T-cell (primary cell): ENCODE measurements around the gene S100A3. TPM values are rescaled to one million over a fixed set of nuclear protein-coding genes. Genes with fewer than 3 reads are reported as not detected.
A peak's percentile ranks its signal among the peaks of the same experiment; 100 is the strongest.

Experiments
- ATAC-seq, 4 experiments: fragments of 200-7000 bp in 3 of 4; fragments of 150-1000 bp in 1 of 4; cut with Tn5 transposase; replicated peaks in 1 of 4; 1 replicate in 3 of 4; 2 replicates in 1 of 4; pipeline ENCODE4 v1.10.0; 2021; ENCODE audit warnings: moderate library complexity in 3 of 4, mild to moderate bottlenecking in 2 of 4, moderate number of reproducible peaks in 1 of 4
- CTCF ChIA-PET, 2 donors: fragments of 300-600 bp; sonication (Branson Sonifier 250); formaldehyde crosslinking; loops; one replicate each; lab custom pipeline; 2022; ENCODE audit warnings: antibody characterized with exemption in 2 of 2; lab: Charles Lee
- POLR2A ChIA-PET, 2 donors: fragments of 300-600 bp; sonication (Branson Sonifier 250); formaldehyde crosslinking; loops; one replicate each; lab custom pipeline; 2022; ENCODE audit warnings: antibody characterized with exemption in 2 of 2; lab: Charles Lee
- DNase-seq, 35 experiments: peaks; one replicate each; pipeline versions ENCODE4 v3.0.0 to v3.0.0-alpha.2; 2013 to 2023
- H3K27ac ChIP-seq: one replicate; pipeline ENCODE4 v1.5.1; 2013; ENCODE audit warnings: low read length
- H3K27me3 ChIP-seq, 2 experiments: replicated peaks in 1 of 2; 1 replicate in 1 of 2; 2 replicates in 1 of 2; pipeline versions ENCODE4 v1.6.1 to v1.7.0; 2013; ENCODE audit warnings: low read length in 1 of 2, mixed read lengths in 1 of 2; ENCODE audit not compliant: control insufficient read depth in 2 of 2, insufficient read depth in 2 of 2; ENCODE audit errors: extremely low read depth in 1 of 2
- H3K36me3 ChIP-seq, 2 donors: 1 replicate in 1 of 2; 2 replicates in 1 of 2; pipeline versions ENCODE4 v1.6.1 to v1.7.0; 2013; ENCODE audit warnings: low read length in 1 of 2; ENCODE audit not compliant: control insufficient read depth in 2 of 2, insufficient read depth in 1 of 2; ENCODE audit errors: extremely low read depth in 1 of 2
- H3K4me1 ChIP-seq, 2 experiments: 1 replicate in 1 of 2; 2 replicates in 1 of 2; pipeline versions ENCODE4 v1.6.1 to v1.7.0; 2013; ENCODE audit warnings: low read length in 2 of 2, mixed read lengths in 1 of 2; ENCODE audit not compliant: insufficient read depth in 2 of 2, control insufficient read depth in 1 of 2; ENCODE audit errors: extremely low read depth in 1 of 2
- H3K4me3 ChIP-seq, 2 donors: 1 replicate in 1 of 2; 2 replicates in 1 of 2; pipeline versions ENCODE4 v1.5.1 to v1.7.0; 2013; ENCODE audit warnings: mild to moderate bottlenecking in 2 of 2, low read length in 1 of 2, moderate library complexity in 1 of 2; ENCODE audit not compliant: control insufficient read depth in 1 of 2; ENCODE audit errors: extremely low read depth in 1 of 2
- H3K9me3 ChIP-seq: 2 replicates; pipeline ENCODE4 v1.7.0; 2013
- H3K27ac Mint-ChIP-seq, 2 donors: one replicate each; pipeline ENCODE4 v1.8.0; 2020 to 2021; ENCODE audit warnings: mild to moderate bottlenecking in 2 of 2, mixed read lengths in 2 of 2
- H3K27me3 Mint-ChIP-seq, 2 donors: one replicate each; pipeline ENCODE4 v1.8.0; 2021 to 2022; ENCODE audit warnings: mixed read lengths in 2 of 2
- H3K36me3 Mint-ChIP-seq: one replicate; pipeline ENCODE4 v1.8.0; 2021; ENCODE audit warnings: mixed read lengths
- H3K4me1 Mint-ChIP-seq, 3 donors: one replicate each; pipeline ENCODE4 v1.8.0; 2020 to 2022; ENCODE audit warnings: mixed read lengths in 3 of 3, mild to moderate bottlenecking in 1 of 3
- H3K4me3 Mint-ChIP-seq, 3 donors: one replicate each; pipeline ENCODE4 v1.8.0; 2020 to 2022; ENCODE audit warnings: mild to moderate bottlenecking in 3 of 3, mixed read lengths in 3 of 3, moderate library complexity in 3 of 3
- H3K9me3 Mint-ChIP-seq, 3 donors: one replicate each; pipeline ENCODE4 v1.8.0; 2020 to 2022; ENCODE audit warnings: mixed read lengths in 3 of 3
- WGBS: methylation state at CpG from one replicate; pipeline ENCODE4 v1.1.5; 2013; ENCODE audit warnings: missing lambda C conversion rate; ENCODE audit not compliant: insufficient coverage; 5-methylcytosine and 5-hydroxymethylcytosine counted together
- total RNA-seq, 35 experiments: library from RNA in 6 of 35; stranded (reverse) in 6 of 35; fragments of 120-200 nt in 1 of 35; gene quantifications; one replicate each; pipeline versions ENCODE4 v1.2.1 to v1.2.4 and lab custom pipeline; 2013 to 2026

S100A3 gene
- total RNA-seq, 5 donors from 2014 or later (not counting 1 experiment from before 2014, with no cell fraction given), result not detected

DNA sequence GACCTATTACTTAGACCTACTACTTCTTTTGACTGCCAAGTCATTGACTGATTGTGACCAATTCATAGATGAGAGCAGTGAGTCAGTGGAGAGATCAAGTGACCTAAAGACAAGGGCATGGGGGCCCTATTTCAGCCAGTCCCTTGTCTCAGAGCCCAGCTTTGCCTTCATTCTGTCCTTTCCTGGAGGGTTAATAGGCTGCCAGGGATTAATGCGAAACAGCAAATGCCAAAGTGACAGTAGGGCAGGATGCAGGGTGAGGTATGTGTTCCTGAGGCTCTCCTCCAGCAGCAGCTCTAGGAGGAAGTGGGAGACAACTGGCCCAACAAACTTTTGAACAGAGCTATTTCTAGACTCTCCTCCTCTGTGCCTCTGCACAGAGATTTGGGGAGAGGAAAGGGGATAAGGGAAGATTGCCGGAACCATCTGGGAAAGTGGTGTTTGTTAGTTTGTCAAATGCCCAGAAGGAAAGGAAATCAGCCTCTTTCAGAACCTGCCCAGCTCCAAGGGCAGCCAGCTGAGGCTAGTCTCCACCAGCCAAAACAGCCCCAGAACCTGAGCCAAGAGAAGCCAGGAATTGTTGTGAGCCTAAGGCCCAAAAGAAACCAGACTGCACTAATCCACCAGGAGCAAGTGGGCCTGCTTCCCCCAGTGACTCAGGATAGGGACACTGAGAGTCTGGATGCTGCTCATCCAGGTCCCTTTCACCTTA lies 4.9 kb upstream of the S100A3 start:
- Histone ChIP-seq H3K9me3 (no peaks in the 10 kb centered on the region), H3K27ac (no peak overlapping the region), H3K27me3 (peaks cover 0 to 3% of the 10 kb centered on the region in 2 experiments), H3K4me3 (no peak overlapping the region), H3K36me3 (no peaks in the 10 kb centered on the region), H3K4me1 (no peaks in the 10 kb centered on the region)
- Mint-ChIP-seq H3K4me1 (peaks cover 0 to 10% (median 3%) of the 10 kb centered on the region in 3 donors), H3K36me3 (no peaks in the 10 kb centered on the region), H3K9me3 (no peaks in the 10 kb centered on the region), H3K27ac (no peak overlapping the region), H3K4me3 (no peak overlapping the region), H3K27me3 (no peaks in the 10 kb centered on the region)
- POLR2A ChIA-PET, result interaction anchor here in 1 of 2 donors (0.6 kb wide), 1 partner anchor 104 kb away, joined by 13 read pairs; no protein-coding TSS in a partner anchor
- CTCF ChIA-PET, result interaction anchor here in 1 of 2 donors (1.0 kb wide), 1 partner anchor 20 kb away, joined by 5 read pairs; no protein-coding TSS in a partner anchor
- ATAC-seq, result no peak
- DNase-seq, result no peak
- 100% methylated on average over 1 of the region's 2 CpGs for WGBS

DNA sequence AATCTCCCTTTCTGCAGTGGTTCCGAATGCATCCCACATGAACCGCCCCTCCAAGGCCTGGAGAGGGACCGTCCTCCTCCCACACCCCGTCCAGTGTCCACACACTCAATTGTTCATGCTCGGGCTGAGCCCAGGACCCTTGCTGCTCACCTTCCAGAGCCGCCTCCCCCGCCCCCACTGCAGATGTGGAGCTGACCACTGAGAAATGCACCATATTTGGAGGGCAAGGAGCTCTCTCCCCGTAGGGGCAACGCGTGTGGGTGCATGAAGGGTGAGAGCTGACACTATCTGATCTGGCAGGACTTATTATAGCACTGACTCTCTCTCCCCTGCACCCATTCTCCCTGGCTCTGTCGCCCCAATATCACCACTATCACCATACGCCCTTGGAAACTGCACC lies 4.0 kb upstream of the S100A3 start:
- no peak overlapping the region for H3K4me3 ChIP-seq
- H3K9me3 Mint-ChIP-seq, result no peaks in the 10 kb centered on the region
- no peak for ATAC-seq
- H3K4me1 ChIP-seq, result no peaks in the 10 kb centered on the region
- H3K4me1 Mint-ChIP-seq, result peaks cover 2 to 19% (median 11%) of the 10 kb centered on the region in 3 donors
- WGBS, result 96% methylated on average over 7 of the region's 12 CpGs
- ChIA-PET CTCF (interaction anchor here in 1 of 2 donors (1.0 kb wide), 1 partner anchor 20 kb away, joined by 5 read pairs; no protein-coding TSS in a partner anchor), POLR2A (no interaction called here)
- H3K9me3 ChIP-seq, result no peaks in the 10 kb centered on the region
- no peak overlapping the region for H3K27ac ChIP-seq
- H3K4me3 Mint-ChIP-seq, result no peak overlapping the region
- no peaks in the 10 kb centered on the region for H3K27me3 Mint-ChIP-seq
- H3K27ac Mint-ChIP-seq, result no peak overlapping the region
- H3K36me3 Mint-ChIP-seq, result no peaks in the 10 kb centered on the region
- peaks cover 0 to 3% of the 10 kb centered on the region in 2 experiments for H3K27me3 ChIP-seq
- H3K36me3 ChIP-seq, result no peaks in the 10 kb centered on the region
- no peak for DNase-seq

- ATAC-seq (no peak), DNase-seq (no peak)
- Mint-ChIP-seq H3K27me3 (no peaks in the 10 kb centered on the region), H3K4me3 (no peak overlapping the region), H3K36me3 (no peaks in the 10 kb centered on the region), H3K27ac (no peak overlapping the region), H3K4me1 (peaks cover 2 to 20% (median 19%) of the 10 kb centered on the region in 3 donors), H3K9me3 (no peaks in the 10 kb centered on the region)
- Histone ChIP-seq H3K9me3 (no peaks in the 10 kb centered on the region), H3K36me3 (no peaks in the 10 kb centered on the region), H3K4me3 (no peak overlapping the region), H3K4me1 (peaks cover 0 to 2% of the 10 kb centered on the region in 2 experiments), H3K27ac (no peak overlapping the region), H3K27me3 (peaks cover 0 to 3% of the 10 kb centered on the region in 2 experiments)
- ChIA-PET CTCF (interaction anchor here in 1 of 2 donors (0.6 kb wide), 1 partner anchor 153 kb away, joined by 3 read pairs; no protein-coding TSS in a partner anchor), POLR2A (interaction anchor here in 1 of 2 donors (0.6 kb wide), 1 partner anchor 17 kb away, joined by 6 read pairs; the partner anchor contains the start of gene S100A6)
- 91% methylated on average over 6 of the region's 8 CpGs for WGBS
Measured at GRCh38 chr1:153552335-153552734, 3.3 kb upstream of the S100A3 start.

- no peak overlapping the region for H3K27ac ChIP-seq
- no peaks in the 10 kb centered on the region for H3K36me3 Mint-ChIP-seq
- H3K4me3 Mint-ChIP-seq, result no peak overlapping the region
- H3K27ac Mint-ChIP-seq, result peak overlapping the region in 1 of 2 donors; percentile 15
- ATAC-seq (no peak), DNase-seq (no peak)
- peaks cover 10 to 30% (median 28%) of the 10 kb centered on the region in 3 donors for H3K4me1 Mint-ChIP-seq
- H3K9me3 Mint-ChIP-seq, result no peaks in the 10 kb centered on the region
- WGBS, result 93% methylated on average over 7 of the region's 10 CpGs
- H3K36me3 ChIP-seq, result no peaks in the 10 kb centered on the region
- ChIA-PET POLR2A (interaction anchor here in 1 of 2 donors (0.6 kb wide), 1 partner anchor 1435 kb away, joined by 7 read pairs; no protein-coding TSS in a partner anchor), CTCF (interaction anchor here (0.5 to 2.3 kb wide), 6 partner anchors 11 to 156 kb away, joined by 3 to 8 read pairs (median 4); no protein-coding TSS in a partner anchor)
- H3K4me1 ChIP-seq, result peaks cover 7 to 16% of the 10 kb centered on the region in 2 experiments
- no peaks in the 10 kb centered on the region for H3K27me3 Mint-ChIP-seq
- peaks cover 0 to 3% of the 10 kb centered on the region in 2 experiments for H3K27me3 ChIP-seq
- H3K9me3 ChIP-seq, result no peaks in the 10 kb centered on the region
- H3K4me3 ChIP-seq, result no peak overlapping the region
Measured at GRCh38 chr1:153550827-153551500, 1.9 kb upstream of the S100A3 start.

DNA sequence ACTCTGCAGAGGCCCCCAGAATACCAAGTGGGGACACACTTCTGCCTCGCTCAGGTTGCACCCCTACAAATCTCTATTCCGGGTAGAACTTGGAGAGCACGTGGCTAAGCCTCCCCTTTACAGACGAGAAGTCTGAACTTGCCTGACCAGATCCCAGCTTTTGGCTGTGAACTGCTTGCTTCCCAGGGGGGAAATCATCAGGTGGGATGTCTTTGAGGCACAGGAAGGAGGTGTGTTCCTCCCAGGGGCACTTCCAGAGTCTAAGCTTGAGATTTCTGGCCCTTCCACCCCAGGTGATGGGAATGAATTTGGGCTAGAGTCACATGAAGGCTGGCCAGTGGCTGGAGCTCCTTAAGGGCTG lies 1.3 kb upstream of the S100A3 start:
- H3K27me3 ChIP-seq, result peaks cover 0 to 3% of the 10 kb centered on the region in 2 experiments
- ATAC-seq (no peak), DNase-seq (no peak)
- H3K27me3 Mint-ChIP-seq, result no peaks in the 10 kb centered on the region
- no CpG with 5 or more reads among the region's 4 CpGs for WGBS
- H3K27ac Mint-ChIP-seq, result no peak overlapping the region
- H3K4me3 ChIP-seq, result no peak overlapping the region
- peaks cover 11 to 22% of the 10 kb centered on the region in 2 experiments for H3K4me1 ChIP-seq
- no peak overlapping the region for H3K27ac ChIP-seq
- H3K4me3 Mint-ChIP-seq, result no peak overlapping the region
- H3K36me3 ChIP-seq, result no peaks in the 10 kb centered on the region
- no peaks in the 10 kb centered on the region for H3K36me3 Mint-ChIP-seq
- peaks cover 16 to 36% (median 34%) of the 10 kb centered on the region in 3 donors for H3K4me1 Mint-ChIP-seq
- H3K9me3 ChIP-seq, result no peaks in the 10 kb centered on the region
- CTCF ChIA-PET, result interaction anchor here in 1 of 2 donors (0.9 to 2.3 kb wide), 3 partner anchors 12 to 19 kb away, joined by 3 to 8 read pairs (median 7); no protein-coding TSS in a partner anchor
- no peaks in the 10 kb centered on the region for H3K9me3 Mint-ChIP-seq
- POLR2A ChIA-PET, result no interaction called here

DNA sequence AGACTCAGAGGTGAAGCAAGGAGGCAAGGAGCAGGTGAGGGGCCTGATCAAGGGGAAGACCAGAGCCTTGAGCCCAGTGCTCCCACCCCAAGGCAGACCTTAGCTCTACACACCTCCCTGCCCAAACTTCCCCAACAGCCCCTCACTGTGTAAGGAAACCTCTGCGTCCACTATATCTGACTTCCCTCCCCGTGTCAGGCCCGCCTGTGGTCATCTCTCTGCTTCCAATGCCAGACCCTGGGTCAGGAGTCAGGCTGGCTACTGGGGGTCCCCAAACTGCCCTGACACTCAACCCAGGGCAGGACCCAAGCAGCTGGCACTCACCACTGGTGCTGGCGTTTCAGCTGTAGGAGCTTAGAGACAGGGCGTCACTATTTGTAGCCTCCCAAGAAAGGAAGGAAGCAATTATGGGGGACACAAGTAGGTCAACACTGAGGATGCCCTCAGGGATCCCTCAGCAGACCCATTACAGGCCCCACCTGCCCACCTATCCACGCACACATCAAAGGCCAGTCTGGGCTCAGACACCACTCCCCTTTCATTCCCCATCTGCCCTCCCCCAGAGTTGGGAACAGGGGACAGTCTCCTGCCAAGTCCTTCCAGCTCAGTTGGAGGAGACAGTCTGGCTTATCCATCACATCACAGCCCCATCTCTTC lies 811 bp upstream of the S100A3 start:
- whole genome bisulfite sequencing, result 93% methylated on average over 2 of the region's 6 CpGs
- POLR2A ChIA-PET, result no interaction called here
- Mint-ChIP-seq H3K4me3 (no peak overlapping the region), H3K9me3 (no peaks in the 10 kb centered on the region), H3K27ac (no peak overlapping the region), H3K36me3 (peaks cover 2% of the 10 kb centered on the region), H3K27me3 (no peaks in the 10 kb centered on the region), H3K4me1 (peaks cover 21 to 41% (median 39%) of the 10 kb centered on the region in 3 donors)
- H3K9me3 ChIP-seq, result no peaks in the 10 kb centered on the region
- H3K27me3 ChIP-seq, result peaks cover 0 to 3% of the 10 kb centered on the region in 2 experiments
- CTCF ChIA-PET, result interaction anchor here in 1 of 2 donors (0.9 to 2.3 kb wide), 3 partner anchors 13 to 20 kb away, joined by 3 to 8 read pairs (median 7); no protein-coding TSS in a partner anchor
- H3K4me1 ChIP-seq, result peaks cover 14 to 27% of the 10 kb centered on the region in 2 experiments
- H3K4me3 ChIP-seq, result no peak overlapping the region
- H3K27ac ChIP-seq, result no peak overlapping the region
- ATAC-seq (no peak), DNase-seq (no peak)
- H3K36me3 ChIP-seq, result no peaks in the 10 kb centered on the region
